H1 (cell line): Measurements from ENCODE around the gene CNTN6. TPM values are rescaled to one million over a fixed set of nuclear protein-coding genes. Genes with fewer than 3 reads are reported as not detected.

Source experiments
- CTCF ChIA-PET: fragments of 300-600 bp; sonication (Branson Sonifier 250); formaldehyde crosslinking; loops from one replicate; lab custom pipeline; 2021; ENCODE audit not compliant: partially characterized antibody; lab: Charles Lee
- POLR2A ChIA-PET: fragments of 300-600 bp; sonication (Branson Sonifier 250); formaldehyde crosslinking; loops from one replicate; lab custom pipeline; 2021; ENCODE audit warnings: inconsistent platforms; ENCODE audit not compliant: partially characterized antibody; lab: Charles Lee
- DNase-seq, 2 experiments: peaks; one replicate each; pipeline versions ENCODE4 v3.0.0 to v3.0.0-alpha.2; 2010 to 2022; ENCODE audit warnings: low spot score in 2 of 2, low read depth in 1 of 2, mixed read lengths in 1 of 2
- FAIRE-seq: peaks from 2 replicates; lab custom pipeline; 2011; peaks lifted over from hg19 to GRCh38; lab: Jason Lieb, UNC
- H2AFZ ChIP-seq: 2 replicates; pipeline ENCODE4 v1.8.1; 2012; ENCODE audit warnings: low read length, inconsistent platforms
- H2AK5ac ChIP-seq: 2 replicates; pipeline ENCODE4 v1.6.1; 2013; ENCODE audit warnings: low read depth, low read length
- H2BK120ac ChIP-seq: replicated peaks from 2 replicates; pipeline ENCODE3; 2013; ENCODE audit warnings: low read depth, low read length, inconsistent platforms
- H2BK12ac ChIP-seq: 2 replicates; pipeline ENCODE4 v1.6.1; 2013; ENCODE audit warnings: low read depth, low read length
- H2BK15ac ChIP-seq: 2 replicates; pipeline ENCODE4 v1.6.1; 2013; ENCODE audit warnings: low read length
- H2BK20ac ChIP-seq: 2 replicates; pipeline ENCODE4 v1.6.1; 2013; ENCODE audit warnings: low read length
- H2BK5ac ChIP-seq: 2 replicates; pipeline ENCODE4 v1.6.1; 2013; ENCODE audit warnings: low read depth, low read length
- H3K14ac ChIP-seq: 2 replicates; pipeline ENCODE4 v1.6.1; 2013; ENCODE audit warnings: inconsistent platforms; ENCODE audit not compliant: insufficient read length
- H3K18ac ChIP-seq: 2 replicates; pipeline ENCODE4 v1.6.1; 2013; ENCODE audit warnings: low read length; ENCODE audit errors: extremely low read depth
- H3K23ac ChIP-seq: 2 replicates; pipeline ENCODE4 v1.6.1; 2013; ENCODE audit warnings: inconsistent platforms; ENCODE audit not compliant: insufficient read length
- H3K23me2 ChIP-seq: 2 replicates; pipeline ENCODE4 v1.6.1; 2013; ENCODE audit warnings: low read depth, low read length
- H3K27ac ChIP-seq: 2 replicates; pipeline ENCODE4 v1.6.1; 2011; ENCODE audit warnings: low read depth, low read length, inconsistent platforms
- H3K27me3 ChIP-seq, 4 experiments: replicated peaks in 1 of 4; 1 replicate in 1 of 4; 2 replicates in 3 of 4; pipeline versions ENCODE4 v1.6.1 to v1.8.1; 2011 to 2013; ENCODE audit warnings: low read length in 3 of 4, mild to moderate bottlenecking in 3 of 4, inconsistent platforms in 2 of 4, mixed read lengths in 2 of 4, moderate library complexity in 1 of 4; ENCODE audit not compliant: control insufficient read depth in 3 of 4, insufficient read depth in 3 of 4; ENCODE audit errors: extremely low read depth in 1 of 4
- H3K36me3 ChIP-seq, 4 experiments: 2 replicates each; pipeline versions ENCODE4 v1.6.1 to v1.8.1; 2011 to 2013; ENCODE audit warnings: mild to moderate bottlenecking in 4 of 4, low read length in 3 of 4, moderate library complexity in 2 of 4, control low read depth in 1 of 4, inconsistent platforms in 1 of 4; ENCODE audit not compliant: insufficient read depth in 4 of 4, control insufficient read depth in 2 of 4
- H3K4ac ChIP-seq: replicated peaks from 2 replicates; pipeline ENCODE3; 2013; ENCODE audit warnings: low read length, low read depth, mixed read lengths, inconsistent platforms; ENCODE audit not compliant: insufficient read length
- H3K4me1 ChIP-seq, 4 experiments: replicated peaks in 1 of 4; 1 replicate in 1 of 4; 2 replicates in 3 of 4; pipeline versions ENCODE4 v1.6.1 to v1.8.1; 2011 to 2013; ENCODE audit warnings: low read length in 3 of 4, inconsistent platforms in 2 of 4, mixed read lengths in 1 of 4; ENCODE audit not compliant: insufficient read depth in 4 of 4, control insufficient read depth in 3 of 4
- H3K4me2 ChIP-seq, 2 experiments: 2 replicates each; pipeline versions ENCODE4 v1.6.1 to v1.8.1; 2011 to 2013; ENCODE audit warnings: low read depth in 2 of 2, low read length in 2 of 2, control low read depth in 1 of 2, inconsistent platforms in 1 of 2, mild to moderate bottlenecking in 1 of 2; ENCODE audit not compliant: insufficient read depth in 1 of 2
- H3K4me3 ChIP-seq, 4 experiments: fragments of 200-600, 300-600 bp in 1 of 4; sonication (generic), shearing (Covaris generic), sonication (Bioruptor Twin) in 1 of 4; 2 replicates each; pipeline versions ENCODE4 v1.5.1 to v1.8.1; 2011 to 2016; ENCODE audit warnings: low read length in 4 of 4, low read depth in 3 of 4, control low read depth in 2 of 4, inconsistent platforms in 2 of 4, mild to moderate bottlenecking in 2 of 4, mixed read lengths in 1 of 4, moderate library complexity in 1 of 4; ENCODE audit not compliant: insufficient read depth in 2 of 4; ENCODE audit errors: extremely low read depth in 1 of 4
- H3K56ac ChIP-seq: replicated peaks from 2 replicates; pipeline ENCODE3; 2013; ENCODE audit warnings: low read depth, mild to moderate bottlenecking, mixed read lengths, low read length, inconsistent platforms; ENCODE audit not compliant: insufficient read length
- H3K79me1 ChIP-seq: 2 replicates; pipeline ENCODE4 v1.6.1; 2013; ENCODE audit warnings: low read depth, low read length, control low read depth
- H3K79me2 ChIP-seq, 2 experiments: 2 replicates each; pipeline versions ENCODE4 v1.6.1 to v1.8.1; 2012 to 2013; ENCODE audit warnings: low read length in 2 of 2, mild to moderate bottlenecking in 2 of 2, inconsistent platforms in 1 of 2; ENCODE audit not compliant: insufficient read depth in 2 of 2, control insufficient read depth in 1 of 2
- H3K9ac ChIP-seq, 4 experiments: replicated peaks in 1 of 4; 1 replicate in 1 of 4; 2 replicates in 3 of 4; pipeline versions ENCODE4 v1.6.1 to v1.8.1; 2011 to 2013; ENCODE audit warnings: low read depth in 3 of 4, low read length in 3 of 4, control low read depth in 2 of 4, mild to moderate bottlenecking in 2 of 4, moderate library complexity in 2 of 4, inconsistent platforms in 1 of 4; ENCODE audit errors: extremely low read depth in 1 of 4
- H3K9me3 ChIP-seq, 2 experiments: 2 replicates each; pipeline versions ENCODE4 v1.6.1 to v1.8.1; 2012 to 2013; ENCODE audit warnings: mild to moderate bottlenecking in 2 of 2, moderate library complexity in 2 of 2, control low read depth in 1 of 2, inconsistent platforms in 1 of 2, low read depth in 1 of 2, low read length in 1 of 2, mixed read lengths in 1 of 2; ENCODE audit not compliant: insufficient read depth in 2 of 2
- H4K20me1 ChIP-seq, 2 experiments: replicated peaks in 1 of 2; 2 replicates each; pipeline versions ENCODE3 to v1.8.1; 2011 to 2013; ENCODE audit warnings: inconsistent platforms in 2 of 2, low read length in 2 of 2, mild to moderate bottlenecking in 1 of 2; ENCODE audit not compliant: insufficient read depth in 2 of 2, control insufficient read depth in 1 of 2
- H4K5ac ChIP-seq: 2 replicates; pipeline ENCODE4 v1.6.1; 2013; ENCODE audit warnings: low read length, low read depth, mixed read lengths, inconsistent platforms; ENCODE audit not compliant: insufficient read length
- H4K8ac ChIP-seq: 2 replicates; pipeline ENCODE4 v1.8.0; 2013; ENCODE audit warnings: mild to moderate bottlenecking, moderate library complexity, low read length, inconsistent platforms; ENCODE audit not compliant: insufficient read depth; ENCODE audit errors: extremely low read depth
- H4K91ac ChIP-seq: replicated peaks from 2 replicates; pipeline ENCODE3; 2013; ENCODE audit warnings: low read length, mixed read lengths, inconsistent platforms; ENCODE audit not compliant: insufficient read length
- CREB1 ChIP-seq: IDR thresholded peaks from 2 replicates; pipeline ENCODE4 v1.6.1; 2012; ENCODE audit warnings: inconsistent platforms
- EP300 ChIP-seq, 2 experiments: IDR thresholded peaks; 1 replicate in 1 of 2; 2 replicates in 1 of 2; pipeline ENCODE4 v1.6.1; 2011 to 2012; ENCODE audit warnings: low read depth in 2 of 2, low read length in 2 of 2, mild to moderate bottlenecking in 2 of 2, borderline replicate concordance in 1 of 2, inconsistent platforms in 1 of 2, moderate library complexity in 1 of 2
- HDAC2 ChIP-seq, 2 experiments: fragments of 300-600 bp in 1 of 2; sonication (generic) in 1 of 2; IDR thresholded peaks; 2 replicates each; pipeline ENCODE4 v1.6.1; 2011 to 2012; ENCODE audit warnings: low read depth in 2 of 2, low read length in 2 of 2, mild to moderate bottlenecking in 2 of 2, moderate library complexity in 2 of 2, borderline replicate concordance in 1 of 2, inconsistent platforms in 1 of 2
- POU5F1 ChIP-seq: IDR thresholded peaks from 2 replicates; pipeline ENCODE4 v1.6.1; 2011; ENCODE audit warnings: low read depth, mild to moderate bottlenecking, low read length, moderate library complexity
- RXRA ChIP-seq: IDR thresholded peaks from 2 replicates; pipeline ENCODE4 v1.6.1; 2011; ENCODE audit warnings: low read depth, mild to moderate bottlenecking, low read length, moderate library complexity; ENCODE audit not compliant: insufficient read depth
- SP2 ChIP-seq: IDR thresholded peaks from 2 replicates; pipeline ENCODE4 v1.6.1; 2012; ENCODE audit warnings: mild to moderate bottlenecking, low read length, inconsistent platforms
- WGBS, 2 experiments: shearing (Covaris generic) in 1 of 2; methylation state at CpG; one replicate each; pipeline versions ENCODE4 v1.1.6 to v1.1.7; 2013 to 2015; ENCODE audit warnings: low lambda C conversion rate in 2 of 2, mixed read lengths in 2 of 2, inconsistent platforms in 1 of 2, low coverage in 1 of 2, missing lambda C conversion rate in 1 of 2; ENCODE audit not compliant: insufficient replicate concordance in 2 of 2, insufficient coverage in 1 of 2, insufficient read length in 1 of 2; ENCODE audit errors: extremely low coverage in 1 of 2, missing lambda C conversion rate in 1 of 2; 5-methylcytosine and 5-hydroxymethylcytosine counted together
- polyA plus RNA-seq, 7 experiments: library from polyadenylated mRNA; depleted of rRNA in 3 of 7; stranded (reverse) in 5 of 7; unstranded in 2 of 7; fragments of >200 nt in 5 of 7; fragments of 200-250 nt in 2 of 7; gene quantifications; 1 replicate in 5 of 7; 2 replicates in 1 of 7; 4 replicates in 1 of 7; pipeline versions ENCODE4 v1.2.1 to v1.2.3, GENCODE V29; 2011 to 2013; ENCODE audit warnings: missing spikeins in 2 of 7, mixed read lengths in 2 of 7
- total RNA-seq: library from RNA; stranded (reverse); fragmentation: NEBNext Ultra II Directional; extraction: Animal tissue kit (Norgen Biotek cat#: 25700); gene quantifications from 2 replicates; pipeline ENCODE4 v1.2.1, GENCODE V29; 2021
- TF ChIP-seq, protein P1 (sequence below), 3 experiments: IDR thresholded peaks; 1 replicate in 2 of 3; 2 replicates in 1 of 3; pipeline versions ENCODE4 v1.5.1 to v1.6.1; 2011; ENCODE audit warnings: low read length in 3 of 3, mild to moderate bottlenecking in 3 of 3, inconsistent platforms in 2 of 3, low read depth in 1 of 3, moderate library complexity in 1 of 3; ENCODE audit not compliant: insufficient read depth in 1 of 3; ENCODE audit errors: control extremely low read depth in 1 of 3

The CNTN6 gene
- total and polyA plus RNA-seq, 2 of the 8 experiments (the other 6 are each of a cell fraction or from before 2014, with no cell fraction given): not detected

DNA sequence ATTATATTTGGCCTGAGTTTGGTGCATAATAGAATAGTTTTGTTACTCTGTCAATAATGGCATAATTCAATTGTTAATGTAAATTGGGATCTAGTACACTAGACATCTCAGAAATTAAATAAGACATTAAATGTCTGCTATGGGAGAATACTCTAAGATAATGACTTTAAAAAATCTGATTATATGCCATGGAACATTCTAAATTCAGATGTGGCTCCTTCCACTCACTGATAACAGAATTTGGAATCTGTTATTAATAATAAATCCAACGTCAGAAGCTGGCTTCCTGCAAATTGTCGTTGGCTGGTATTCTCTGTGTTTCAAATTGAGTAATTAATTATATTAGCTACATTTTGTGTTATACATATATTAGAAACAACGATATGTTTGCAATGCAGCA is 258.1 kb downstream of the CNTN6 start:
- Histone ChIP-seq H2BK20ac (no peak overlapping the region), H3K14ac (no peak overlapping the region), H3K4me1 (no peaks in the 10 kb centered on the region), H2BK120ac (no peak overlapping the region), H2BK15ac (no peak overlapping the region)
- TF ChIP-seq, protein P1, sequence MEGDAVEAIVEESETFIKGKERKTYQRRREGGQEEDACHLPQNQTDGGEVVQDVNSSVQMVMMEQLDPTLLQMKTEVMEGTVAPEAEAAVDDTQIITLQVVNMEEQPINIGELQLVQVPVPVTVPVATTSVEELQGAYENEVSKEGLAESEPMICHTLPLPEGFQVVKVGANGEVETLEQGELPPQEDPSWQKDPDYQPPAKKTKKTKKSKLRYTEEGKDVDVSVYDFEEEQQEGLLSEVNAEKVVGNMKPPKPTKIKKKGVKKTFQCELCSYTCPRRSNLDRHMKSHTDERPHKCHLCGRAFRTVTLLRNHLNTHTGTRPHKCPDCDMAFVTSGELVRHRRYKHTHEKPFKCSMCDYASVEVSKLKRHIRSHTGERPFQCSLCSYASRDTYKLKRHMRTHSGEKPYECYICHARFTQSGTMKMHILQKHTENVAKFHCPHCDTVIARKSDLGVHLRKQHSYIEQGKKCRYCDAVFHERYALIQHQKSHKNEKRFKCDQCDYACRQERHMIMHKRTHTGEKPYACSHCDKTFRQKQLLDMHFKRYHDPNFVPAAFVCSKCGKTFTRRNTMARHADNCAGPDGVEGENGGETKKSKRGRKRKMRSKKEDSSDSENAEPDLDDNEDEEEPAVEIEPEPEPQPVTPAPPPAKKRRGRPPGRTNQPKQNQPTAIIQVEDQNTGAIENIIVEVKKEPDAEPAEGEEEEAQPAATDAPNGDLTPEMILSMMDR (IDR thresholded peaks at IDR 0.05; ENCODE audit: control extremely low read depth in 1 of 3, insufficient read depth in 1 of 3, low read depth in 1 of 3, low read length in 3 of 3): no peak
- TF ChIP-seq POU5F1 (no peak), CREB1 (no peak), EP300 (IDR thresholded peaks at IDR 0.05; ENCODE audit: borderline replicate concordance in 1 of 2, low read depth in 2 of 2, low read length in 2 of 2) (no peak), SP2 (no peak), RXRA (no peak), HDAC2 (IDR thresholded peaks at IDR 0.05; ENCODE audit: borderline replicate concordance in 1 of 2, low read depth in 2 of 2, low read length in 2 of 2) (no peak)
- TF ChIP-seq, all 59 proteins: peak for 0
- H3K79me2 ChIP-seq: no peaks in the 10 kb centered on the region
- H2BK12ac ChIP-seq: no peak overlapping the region
- no peaks in the 10 kb centered on the region for H3K23me2 ChIP-seq
- no peak overlapping the region for H4K8ac ChIP-seq
- no peaks in the 10 kb centered on the region for H3K9me3 ChIP-seq
- no peak overlapping the region for H3K56ac ChIP-seq
- 93% methylated on average over 3 of the region's 3 CpGs; no CpG with 5 or more reads in 1 of the 2 experiments for WGBS, 2 experiments
- H2AK5ac ChIP-seq: no peak overlapping the region
- no peak overlapping the region for H3K27ac ChIP-seq
- no peaks in the 10 kb centered on the region for H3K79me1 ChIP-seq
- H4K91ac ChIP-seq: no peak overlapping the region
- no peak overlapping the region for H3K18ac ChIP-seq
- H3K4ac ChIP-seq: no peak overlapping the region
- H2BK5ac ChIP-seq: no peak overlapping the region
- no peak overlapping the region for H3K9ac ChIP-seq
- no peaks in the 10 kb centered on the region for H3K36me3 ChIP-seq
- H3K4me2 ChIP-seq: no peak overlapping the region
- no peak overlapping the region for H4K5ac ChIP-seq
- no peak for FAIRE-seq
- no peaks in the 10 kb centered on the region for H3K27me3 ChIP-seq
- ChIA-PET CTCF (interaction anchor here (1.5 kb wide), 1 partner anchor 20 kb away, joined by 3 read pairs; no protein-coding TSS in a partner anchor), POLR2A (no interaction called here)
- H2AFZ ChIP-seq: no peak overlapping the region
- no peak for DNase-seq
- no peaks in the 10 kb centered on the region for H4K20me1 ChIP-seq
- no peak overlapping the region for H3K4me3 ChIP-seq
- no peak overlapping the region for H3K23ac ChIP-seq
